Mesodermal cell (in vitro differentiated cells): ENCODE measurements around the gene MYBPH.
A peak's percentile ranks its signal among the peaks of the same experiment; 100 is the strongest.

ENCODE experiments used
- H3K27ac ChIP-seq: 2 replicates; pipeline ENCODE4 v1.7.0; 2013; ENCODE audit warnings: mild to moderate bottlenecking, low read depth, low read length, moderate library complexity; ENCODE audit not compliant: severe bottlenecking
- H3K36me3 ChIP-seq: 2 replicates; pipeline ENCODE4 v1.7.1; 2013; ENCODE audit warnings: mild to moderate bottlenecking, low read length, moderate library complexity; ENCODE audit not compliant: control insufficient read depth, insufficient read depth
- H3K4me1 ChIP-seq: one replicate; pipeline ENCODE4 v1.7.1; 2013; ENCODE audit warnings: mild to moderate bottlenecking, low read length; ENCODE audit not compliant: insufficient read depth, control insufficient read depth, poor library complexity, severe bottlenecking
- H3K4me3 ChIP-seq: 2 replicates; pipeline ENCODE4 v1.7.0; 2013; ENCODE audit warnings: low read length, control low read depth, mild to moderate bottlenecking; ENCODE audit not compliant: insufficient read depth, poor library complexity, severe bottlenecking; ENCODE audit errors: extremely low read depth
- H3K9me3 ChIP-seq: 2 replicates; pipeline ENCODE4 v1.7.1; 2013; ENCODE audit warnings: mild to moderate bottlenecking, low read length, moderate library complexity; ENCODE audit not compliant: control insufficient read depth
- WGBS, 2 experiments: methylation state at CpG; one replicate each; pipeline ENCODE4 v1.1.5; 2013; ENCODE audit warnings: missing lambda C conversion rate in 2 of 2; ENCODE audit not compliant: insufficient coverage in 2 of 2; 5-methylcytosine and 5-hydroxymethylcytosine counted together

Gene MYBPH

GRCh38 chr1:203146537-203146936 lies 29.1 kb downstream of the MYBPH start:
- 94% methylated on average over 6 to 7 of the region's 7 CpGs for WGBS, 2 experiments
- peaks cover 61% of the 10 kb centered on the region for H3K4me1 ChIP-seq
- peaks cover 22% of the 10 kb centered on the region for H3K36me3 ChIP-seq
- no peak overlapping the region for H3K27ac ChIP-seq
- H3K4me3 ChIP-seq, result no peak overlapping the region
- H3K9me3 ChIP-seq, result no peaks in the 10 kb centered on the region

- Histone ChIP-seq H3K4me1 (peaks cover 63% of the 10 kb centered on the region), H3K36me3 (peaks cover 26% of the 10 kb centered on the region), H3K27ac (no peak overlapping the region), H3K4me3 (no peak overlapping the region), H3K9me3 (no peaks in the 10 kb centered on the region)
- WGBS, 2 experiments, result 100% methylated on average over 1 of the region's 2 CpGs
Observed at GRCh38 chr1:203146042-203146369, 29.6 kb downstream of the MYBPH start.

- Histone ChIP-seq H3K4me3 (no peak overlapping the region), H3K27ac (peak overlapping the region; percentile 29), H3K9me3 (no peaks in the 10 kb centered on the region), H3K4me1 (peaks cover 63% of the 10 kb centered on the region), H3K36me3 (peaks cover 26% of the 10 kb centered on the region)
- 78 to 87% methylated on average over 7 of the region's 13 CpGs for WGBS, 2 experiments
Observed at GRCh38 chr1:203145321-203146041, 30.1 kb downstream of the MYBPH start.

DNA sequence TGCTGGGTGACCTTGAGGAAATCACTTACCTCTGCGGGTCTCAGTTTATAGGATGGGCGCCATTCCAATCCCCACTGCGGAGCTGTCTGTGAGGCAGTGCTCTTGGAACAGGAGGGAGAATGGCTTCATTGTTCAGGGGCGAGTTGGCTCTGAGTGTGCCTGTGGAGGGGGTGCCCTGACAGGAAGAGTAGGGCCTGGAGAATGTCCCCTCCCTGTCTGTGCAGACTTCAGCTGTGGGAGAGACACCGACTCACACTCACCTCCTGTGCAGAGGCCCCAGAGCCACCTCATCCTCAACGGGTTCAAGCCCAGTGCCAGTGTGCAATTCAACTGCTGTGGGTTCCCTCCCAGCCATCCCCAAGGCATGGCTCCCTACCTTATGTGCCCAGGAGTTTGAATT lies 31.0 kb downstream of the MYBPH start:
- Histone ChIP-seq H3K4me1 (peaks cover 61% of the 10 kb centered on the region), H3K4me3 (no peak overlapping the region), H3K36me3 (peaks cover 26% of the 10 kb centered on the region), H3K27ac (peak overlapping the region; percentile 29), H3K9me3 (no peaks in the 10 kb centered on the region)
- WGBS, 2 experiments, result 64 to 79% methylated on average over 3 of the region's 6 CpGs

GRCh38 chr1:203143641-203144040 lies 32.0 kb downstream of the MYBPH start:
- peaks cover 26% of the 10 kb centered on the region for H3K36me3 ChIP-seq
- WGBS, 2 experiments, result 90 to 96% methylated on average over 3 to 5 of the region's 11 CpGs
- H3K27ac ChIP-seq, result no peak overlapping the region
- H3K4me1 ChIP-seq, result peaks cover 54% of the 10 kb centered on the region
- H3K9me3 ChIP-seq, result no peaks in the 10 kb centered on the region
- no peak overlapping the region for H3K4me3 ChIP-seq

DNA sequence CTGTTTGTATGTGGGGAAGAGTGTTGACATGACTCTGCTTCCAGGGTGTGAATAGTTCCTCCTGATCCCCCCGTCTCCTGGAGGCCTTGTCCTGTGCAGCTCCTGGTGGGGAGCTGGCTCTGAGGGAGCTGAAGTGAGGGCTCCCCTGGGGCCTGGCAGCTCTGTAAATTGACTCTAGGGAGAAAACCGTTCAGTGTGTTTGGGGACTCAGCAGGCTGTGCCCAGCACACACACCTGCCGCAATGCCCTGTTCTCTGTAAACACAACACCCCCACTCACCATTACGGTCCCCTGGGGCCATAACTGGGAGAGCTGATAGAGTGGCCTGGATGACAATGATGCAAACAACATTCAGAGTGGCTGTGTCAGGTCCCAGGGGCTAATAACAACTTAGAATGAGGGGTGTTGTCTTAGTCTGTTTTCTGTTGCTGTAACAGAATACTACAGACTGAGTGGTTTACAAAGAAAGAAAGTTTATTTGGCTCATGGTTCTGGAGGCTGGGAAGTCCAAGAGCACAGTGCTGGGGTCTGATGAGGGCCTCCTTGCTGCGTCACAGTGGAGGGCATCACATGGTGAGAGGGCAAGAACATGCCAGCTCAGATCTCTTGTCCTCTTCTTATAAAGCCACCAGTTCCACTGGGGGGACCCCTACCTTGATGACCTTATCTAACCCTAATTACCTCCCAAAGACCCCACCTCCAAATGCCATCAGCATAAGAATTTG lies 32.8 kb downstream of the MYBPH start:
- peaks cover 26% of the 10 kb centered on the region for H3K36me3 ChIP-seq
- peaks cover 54% of the 10 kb centered on the region for H3K4me1 ChIP-seq
- no peak overlapping the region for H3K4me3 ChIP-seq
- WGBS, 2 experiments, result 86 to 100% methylated on average over 1 to 2 of the region's 5 CpGs
- H3K27ac ChIP-seq, result no peak overlapping the region
- no peaks in the 10 kb centered on the region for H3K9me3 ChIP-seq

DNA sequence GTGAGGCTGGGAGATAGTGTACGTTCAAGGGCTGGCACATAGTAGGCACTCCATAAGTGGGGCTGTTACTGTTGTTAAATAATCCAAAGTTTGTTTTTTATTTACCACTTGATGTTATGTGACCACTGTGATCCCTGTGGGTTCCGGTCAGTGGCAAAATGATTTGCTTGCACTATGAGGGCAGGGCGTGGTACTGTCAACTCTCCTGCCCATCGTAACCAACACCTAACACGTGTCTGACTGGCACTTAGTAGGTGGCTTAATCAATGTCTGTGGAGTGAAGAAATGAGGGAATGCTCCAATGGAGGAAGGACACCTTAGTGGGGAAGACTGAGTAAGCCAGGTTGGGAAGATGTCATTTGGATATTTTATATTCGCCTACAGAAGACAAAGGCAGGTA lies 33.5 kb downstream of the MYBPH start:
- Histone ChIP-seq H3K27ac (no peak overlapping the region), H3K4me1 (peaks cover 48% of the 10 kb centered on the region), H3K36me3 (peaks cover 29% of the 10 kb centered on the region), H3K9me3 (no peaks in the 10 kb centered on the region), H3K4me3 (no peak overlapping the region)
- WGBS, 2 experiments, result 100% methylated on average over 2 to 3 of the region's 6 CpGs

- H3K36me3 ChIP-seq, result peaks cover 31% of the 10 kb centered on the region
- 71 to 73% methylated on average over 3 to 5 of the region's 5 CpGs for WGBS, 2 experiments
- no peaks in the 10 kb centered on the region for H3K9me3 ChIP-seq
- peaks cover 44% of the 10 kb centered on the region for H3K4me1 ChIP-seq
- no peak overlapping the region for H3K4me3 ChIP-seq
- peak overlapping the region; percentile 74 for H3K27ac ChIP-seq
Observed at GRCh38 chr1:203140743-203141520, 34.7 kb downstream of the MYBPH start.

DNA sequence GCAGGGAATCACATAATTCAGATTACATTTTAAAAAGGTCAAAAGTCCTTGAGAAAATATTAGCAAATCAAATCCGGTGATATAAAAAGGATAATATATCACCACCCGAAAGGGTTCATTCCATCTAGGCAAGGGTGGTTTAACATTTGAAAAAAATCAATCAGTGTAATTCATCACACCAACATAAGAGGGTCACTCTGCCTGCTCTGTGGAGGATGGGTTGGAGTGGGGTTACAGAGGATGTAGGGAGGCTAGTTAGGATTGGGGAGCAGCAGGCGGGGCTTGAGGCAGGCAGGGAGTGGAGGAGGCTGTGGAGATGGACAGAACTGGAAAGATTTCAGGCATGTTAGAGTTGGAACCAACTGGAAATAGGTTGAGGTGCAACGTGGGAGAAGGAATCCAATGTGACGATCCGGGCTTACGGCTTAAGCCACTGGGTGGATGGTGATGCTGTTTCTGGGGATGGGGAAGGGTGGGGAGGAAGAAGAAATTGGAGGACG lies 35.6 kb downstream of the MYBPH start:
- 94 to 100% methylated on average over 2 to 5 of the region's 8 CpGs for WGBS, 2 experiments
- Histone ChIP-seq H3K27ac (no peak overlapping the region), H3K36me3 (peaks cover 34% of the 10 kb centered on the region)

DNA sequence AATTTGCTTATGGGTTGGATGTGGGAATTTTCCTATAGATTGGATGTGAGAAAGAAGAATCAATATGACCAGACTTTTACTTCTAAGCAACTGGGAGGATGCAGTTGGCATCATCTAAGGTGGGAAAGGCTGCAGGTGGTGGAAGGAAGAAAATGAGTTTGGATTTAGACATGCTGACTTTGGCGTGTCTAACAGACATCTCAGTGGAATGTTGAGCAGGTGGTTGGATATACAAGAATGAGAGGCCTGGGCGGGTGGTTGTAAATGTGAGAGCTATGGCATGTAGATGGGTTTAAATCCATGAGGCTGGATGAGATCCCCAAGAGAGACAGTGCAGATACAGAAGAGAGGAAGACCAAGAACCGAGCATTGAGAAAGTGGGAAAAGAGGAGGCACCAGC lies 37.6 kb downstream of the MYBPH start:
- Histone ChIP-seq H3K4me1 (peaks cover 44% of the 10 kb centered on the region), H3K9me3 (no peaks in the 10 kb centered on the region), H3K36me3 (peaks cover 32% of the 10 kb centered on the region), H3K4me3 (no peak overlapping the region), H3K27ac (no peak overlapping the region)
- WGBS, 2 experiments, result 92 to 94% methylated on average over 3 of the region's 3 CpGs

More for the DNA sequence above, 35.6 kb downstream of the MYBPH start:
- peaks cover 38% of the 10 kb centered on the region for H3K4me1 ChIP-seq
- no peak overlapping the region for H3K4me3 ChIP-seq
- H3K9me3 ChIP-seq, result no peaks in the 10 kb centered on the region
